22Rv1 (cell line): Measurements from ENCODE around the gene TMTC3.

ENCODE experiments used
- CTCF ChIP-seq: fragments of 450-650 bp; IDR thresholded peaks from 2 replicates; pipeline ENCODE4 v1.5.1; 2017; ENCODE audit warnings: mild to moderate bottlenecking
- ZFX ChIP-seq: fragments of 450-650 bp; IDR thresholded peaks from 2 replicates; pipeline ENCODE4 v1.6.1; 2017; ENCODE audit warnings: antibody characterized with exemption, borderline replicate concordance

GRCh38 chr12:88225776-88226175 is 83.7 kb downstream of the TMTC3 start:
- TF ChIP-seq CTCF = no peak
- TF ChIP-seq ZFX = no peak
